ENCODE data around the gene TPRN.

Gene TPRN

DNA sequence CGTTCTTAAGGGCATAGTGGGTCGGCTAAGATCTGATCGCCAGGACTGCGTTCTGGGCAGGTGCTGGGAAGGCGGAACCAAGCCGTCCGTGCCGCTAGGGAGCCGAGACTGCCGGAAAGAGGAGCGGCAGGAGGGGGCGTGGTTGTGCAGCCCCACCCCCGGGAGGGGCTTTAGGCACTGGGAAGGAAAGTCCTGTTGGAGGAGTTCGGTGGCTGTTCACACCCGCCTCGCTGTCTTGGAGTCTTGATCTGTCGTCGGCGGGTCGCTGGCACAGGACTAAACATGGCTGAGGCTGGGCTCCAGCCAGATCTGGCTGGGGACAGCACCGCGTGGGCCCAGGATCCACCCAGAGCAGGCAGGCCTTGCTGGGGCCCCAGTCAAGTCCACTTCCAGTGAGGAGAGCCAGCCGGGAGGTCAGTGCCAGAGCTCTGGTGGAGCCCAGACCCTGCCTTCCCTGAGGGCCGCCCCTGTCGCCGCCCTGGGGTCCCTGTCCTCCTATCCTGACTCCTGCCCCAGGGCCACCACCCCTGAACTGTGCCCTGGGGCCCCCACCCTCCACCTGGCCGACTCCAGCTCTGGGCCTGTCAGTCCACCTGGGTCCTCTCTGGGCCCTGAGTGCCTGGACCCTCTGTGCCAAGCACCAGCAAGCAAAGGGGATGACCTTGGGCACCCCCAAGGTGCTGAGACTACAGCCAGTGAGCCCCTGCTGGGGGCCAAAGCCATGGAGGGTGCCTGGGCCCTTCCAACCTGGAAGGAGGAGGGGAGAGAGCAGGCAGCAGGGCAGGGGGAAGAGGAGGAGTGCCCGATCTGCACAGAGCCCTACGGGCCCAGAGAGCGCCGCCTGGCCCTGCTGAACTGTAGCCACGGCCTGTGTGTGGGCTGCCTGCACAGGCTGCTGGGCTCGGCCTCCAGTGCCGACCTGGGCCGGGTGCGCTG is 17.0 kb upstream of the TPRN start:
- TF ChIP-seq, protein P1, sequence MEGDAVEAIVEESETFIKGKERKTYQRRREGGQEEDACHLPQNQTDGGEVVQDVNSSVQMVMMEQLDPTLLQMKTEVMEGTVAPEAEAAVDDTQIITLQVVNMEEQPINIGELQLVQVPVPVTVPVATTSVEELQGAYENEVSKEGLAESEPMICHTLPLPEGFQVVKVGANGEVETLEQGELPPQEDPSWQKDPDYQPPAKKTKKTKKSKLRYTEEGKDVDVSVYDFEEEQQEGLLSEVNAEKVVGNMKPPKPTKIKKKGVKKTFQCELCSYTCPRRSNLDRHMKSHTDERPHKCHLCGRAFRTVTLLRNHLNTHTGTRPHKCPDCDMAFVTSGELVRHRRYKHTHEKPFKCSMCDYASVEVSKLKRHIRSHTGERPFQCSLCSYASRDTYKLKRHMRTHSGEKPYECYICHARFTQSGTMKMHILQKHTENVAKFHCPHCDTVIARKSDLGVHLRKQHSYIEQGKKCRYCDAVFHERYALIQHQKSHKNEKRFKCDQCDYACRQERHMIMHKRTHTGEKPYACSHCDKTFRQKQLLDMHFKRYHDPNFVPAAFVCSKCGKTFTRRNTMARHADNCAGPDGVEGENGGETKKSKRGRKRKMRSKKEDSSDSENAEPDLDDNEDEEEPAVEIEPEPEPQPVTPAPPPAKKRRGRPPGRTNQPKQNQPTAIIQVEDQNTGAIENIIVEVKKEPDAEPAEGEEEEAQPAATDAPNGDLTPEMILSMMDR (IDR thresholded peaks at IDR 0.05; ENCODE audit: insufficient read depth, low read length, missing control alignments): no peak
- ChIA-PET CTCF (no interaction called here), POLR2A (interaction anchor here (1.9 kb wide), 1 partner anchor 23 kb away, joined by 9 read pairs; the partner anchor contains the start of gene TUBB4B)
- no peak for DNase-seq (ENCODE audit: low read depth, low spot score)
- no peak overlapping the region for H3K4me3 ChIP-seq (ENCODE audit: low read depth, low read length)

DNA sequence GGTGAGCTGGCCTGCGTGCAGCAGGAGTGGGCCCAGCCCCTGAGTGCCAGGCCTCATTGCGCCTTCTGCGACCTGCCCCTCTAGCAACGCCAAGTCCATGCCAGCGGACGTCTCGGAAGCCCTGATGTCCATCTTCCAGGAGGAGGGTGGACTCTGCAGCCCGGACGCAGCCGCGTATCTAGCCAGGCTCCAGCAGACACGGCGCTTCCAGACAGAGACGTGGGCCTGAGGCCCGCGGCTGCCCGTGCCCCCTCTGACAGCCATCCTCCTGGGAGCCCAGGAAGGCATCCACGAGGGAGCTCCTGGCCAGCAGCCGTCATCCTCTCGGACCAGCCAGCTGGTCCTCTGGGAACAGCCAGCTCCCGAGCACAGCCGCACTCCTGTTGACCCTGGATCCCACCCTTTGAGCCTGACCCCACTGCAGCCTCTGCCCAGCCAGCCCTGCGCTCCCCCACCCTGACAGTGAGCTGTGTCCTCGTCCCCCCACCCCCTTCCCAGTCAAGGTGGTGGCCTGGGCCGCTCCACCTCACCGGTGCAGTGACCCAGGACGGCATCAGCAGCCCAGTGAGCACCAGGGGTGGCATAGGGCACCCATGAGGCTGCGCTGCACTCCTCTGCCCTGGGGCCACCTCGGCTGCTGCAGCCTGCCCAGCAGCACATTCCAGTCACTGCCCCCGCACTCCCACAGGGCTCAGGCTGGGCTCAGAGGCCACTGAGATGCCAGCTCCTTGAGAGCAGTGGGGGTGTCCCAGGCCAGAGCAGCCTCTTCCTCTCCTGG is 15.8 kb upstream of the TPRN start:
- H3K4me3 ChIP-seq (ENCODE audit: low read depth, low read length): no peak overlapping the region
- ChIA-PET CTCF (interaction anchor here (1.0 to 1.7 kb wide), 3 partner anchors 9 to 11 kb away, joined by 3 to 5 read pairs (median 3); partner anchors contain the start of genes CYSRT1 and RNF224), POLR2A (interaction anchor here (0.5 to 1.9 kb wide), 2 partner anchors 15 to 24 kb away, joined by 3 to 9 read pairs; partner anchors contain the start of genes TPRN and TUBB4B)
- no peak for DNase-seq (ENCODE audit: low read depth, low spot score)
- TF ChIP-seq, protein P1 (IDR thresholded peaks at IDR 0.05; ENCODE audit: insufficient read depth, low read length, missing control alignments): no peak

DNA sequence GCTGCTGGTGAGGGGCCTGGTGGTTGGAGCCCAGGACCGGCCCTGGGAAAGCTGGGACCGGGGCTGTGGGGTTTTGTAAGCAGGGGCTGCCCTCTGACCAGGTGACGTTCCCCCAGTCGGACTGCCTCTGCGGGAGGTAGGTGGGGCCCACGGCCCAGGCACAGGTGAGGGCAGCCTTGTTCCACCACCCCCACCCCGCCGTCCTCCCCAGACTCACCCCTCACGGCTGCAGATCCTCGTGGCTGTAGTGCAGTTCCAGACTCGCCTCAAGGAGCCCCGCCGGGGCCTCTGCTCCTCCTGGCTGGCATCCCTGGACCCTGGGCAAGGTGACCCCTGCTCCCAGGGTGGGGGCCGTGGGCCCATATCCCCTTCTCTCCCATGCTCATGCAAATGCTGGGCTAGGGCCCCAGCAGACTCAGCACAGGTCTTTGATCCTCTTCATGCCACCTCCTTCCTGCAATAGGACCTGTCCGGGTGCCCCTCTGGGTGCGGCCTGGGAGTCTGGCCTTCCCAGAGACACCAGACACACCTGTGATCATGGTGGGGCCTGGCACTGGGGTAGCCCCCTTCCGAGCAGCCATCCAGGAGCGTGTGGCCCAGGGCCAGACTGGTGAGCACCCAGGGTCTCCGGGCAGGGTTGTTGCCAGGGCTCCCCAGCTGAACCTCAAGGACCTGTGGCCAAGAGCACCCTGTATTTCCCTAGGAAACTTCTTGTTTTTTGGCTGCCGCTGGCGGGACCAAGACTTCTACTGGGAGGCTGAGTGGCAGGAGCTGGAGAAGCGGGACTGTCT is 14.8 kb upstream of the TPRN start:
- TF ChIP-seq, protein P1 (IDR thresholded peaks at IDR 0.05; ENCODE audit: insufficient read depth, low read length, missing control alignments): no peak
- CTCF ChIA-PET: interaction anchor here (1.0 to 1.7 kb wide), 3 partner anchors 8 to 12 kb away, joined by 3 to 5 read pairs (median 3); partner anchors contain the start of genes CYSRT1 and RNF224
- no peak for DNase-seq (ENCODE audit: low read depth, low spot score)
- H3K4me3 ChIP-seq (ENCODE audit: low read depth, low read length): no peak overlapping the region
- POLR2A ChIA-PET: interaction anchor here (0.8 to 2.8 kb wide), 3 partner anchors 7 to 25 kb away, joined by 3 to 12 read pairs (median 9); partner anchors contain the start of genes RNF208 and TUBB4B

DNA sequence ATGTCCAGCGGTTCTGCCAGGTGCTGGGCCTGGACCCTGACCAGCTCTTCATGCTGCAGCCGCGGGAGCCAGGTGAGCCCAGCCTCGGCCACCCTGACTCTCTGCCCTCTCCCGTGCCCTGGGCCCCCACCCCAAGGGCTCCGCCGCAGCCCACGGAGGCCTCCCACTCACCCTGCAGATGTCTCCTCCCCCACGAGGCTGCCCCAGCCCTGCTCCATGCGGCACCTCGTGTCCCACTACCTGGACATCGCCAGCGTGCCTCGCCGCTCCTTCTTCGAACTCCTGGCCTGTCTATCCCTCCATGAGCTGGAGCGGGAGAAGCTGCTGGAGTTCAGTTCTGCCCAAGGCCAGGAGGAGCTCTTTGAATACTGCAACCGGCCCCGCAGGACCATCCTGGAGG is 14.1 kb upstream of the TPRN start:
- TF ChIP-seq, protein P1 (IDR thresholded peaks at IDR 0.05; ENCODE audit: insufficient read depth, low read length, missing control alignments): no peak
- CTCF ChIA-PET: no interaction called here

DNA sequence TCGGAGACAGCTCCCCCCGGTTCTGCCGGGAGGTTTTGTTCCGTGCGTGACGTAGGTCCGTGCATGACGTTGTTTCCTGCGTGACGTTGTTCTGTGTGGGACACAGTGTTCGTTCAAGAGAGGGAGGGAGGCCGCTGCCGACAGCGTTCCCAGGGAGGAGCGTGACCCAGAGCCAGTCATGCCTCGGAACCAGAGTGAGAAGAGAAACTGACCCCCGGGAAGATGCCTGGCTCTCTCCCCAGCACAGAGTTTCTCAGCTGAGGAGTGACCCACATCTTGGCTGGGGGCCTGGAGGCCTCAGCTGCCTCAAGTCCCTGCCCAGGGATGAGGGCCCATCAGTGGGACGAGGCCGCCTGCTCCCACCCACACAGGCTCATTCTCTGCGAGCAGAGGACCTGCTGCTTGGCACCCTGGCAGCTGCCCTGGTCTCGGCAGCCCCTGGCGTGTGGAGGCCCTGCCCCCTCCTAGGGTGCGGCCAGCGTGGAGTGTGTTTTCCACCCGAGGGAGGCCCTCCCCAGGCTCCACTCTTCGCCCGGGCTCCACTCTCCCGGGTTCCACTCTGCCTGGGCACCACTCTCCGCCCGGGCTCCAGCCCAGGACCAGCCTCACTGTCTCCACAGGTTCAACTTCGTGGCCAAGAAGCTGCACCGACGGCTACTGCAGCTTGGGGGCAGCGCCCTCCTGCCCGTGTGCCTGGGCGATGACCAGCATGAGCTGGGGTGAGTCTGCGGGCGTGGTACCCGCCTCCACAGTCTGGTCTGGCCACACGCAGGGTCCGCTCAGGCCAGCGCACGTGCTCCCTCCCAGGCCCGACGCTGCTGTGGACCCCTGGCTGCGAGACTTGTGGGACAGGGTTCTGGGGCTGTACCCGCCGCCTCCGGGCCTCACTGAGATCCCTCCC is 12.9 kb upstream of the TPRN start:
- TF ChIP-seq, protein P1 (IDR thresholded peaks at IDR 0.05; ENCODE audit: insufficient read depth, low read length, missing control alignments): no peak
- DNase-seq (ENCODE audit: low read depth, low spot score): no peak
- POLR2A ChIA-PET: interaction anchor here (2.8 kb wide), 1 partner anchor 9 kb away, joined by 12 read pairs; the partner anchor contains the start of gene RNF208
- no peak overlapping the region for H3K4me3 ChIP-seq (ENCODE audit: low read depth, low read length)
- CTCF ChIA-PET: interaction anchor here (0.7 to 1.3 kb wide), 2 partner anchors 9 kb away, joined by 3 read pairs; no protein-coding TSS in a partner anchor

More for the DNA sequence above, 14.1 kb upstream of the TPRN start:
- DNase-seq (ENCODE audit: low read depth, low spot score): no peak
- no peak overlapping the region for H3K4me3 ChIP-seq (ENCODE audit: low read depth, low read length)
- POLR2A ChIA-PET: interaction anchor here (0.8 to 2.8 kb wide), 2 partner anchors 8 to 9 kb away, joined by 3 to 12 read pairs; partner anchors contain the start of gene RNF208

Measured in AG04449 (cell line).